ENCODE measurements around the gene PRR14L.

GRCh38 chr22:31742682-31743081, 7.2 kb downstream of the PRR14L start:
- no peak for TF ChIP-seq CTCF (IDR thresholded peaks at IDR 0.05)
- no peak for TF ChIP-seq ZFX (IDR thresholded peaks at IDR 0.05; ENCODE audit: borderline replicate concordance)

All from 22Rv1 (cell line).